GM18498 (cell line): ENCODE measurements around the gene PARD3.

Source experiments
- ATAC-seq: cut with Tn5 transposase; IDR thresholded peaks from one replicate; pipeline ENCODE4 v1.9.1; 2021; ENCODE audit warnings: mild to moderate bottlenecking, moderate library complexity; ENCODE audit not compliant: unreplicated experiment

Gene PARD3

DNA sequence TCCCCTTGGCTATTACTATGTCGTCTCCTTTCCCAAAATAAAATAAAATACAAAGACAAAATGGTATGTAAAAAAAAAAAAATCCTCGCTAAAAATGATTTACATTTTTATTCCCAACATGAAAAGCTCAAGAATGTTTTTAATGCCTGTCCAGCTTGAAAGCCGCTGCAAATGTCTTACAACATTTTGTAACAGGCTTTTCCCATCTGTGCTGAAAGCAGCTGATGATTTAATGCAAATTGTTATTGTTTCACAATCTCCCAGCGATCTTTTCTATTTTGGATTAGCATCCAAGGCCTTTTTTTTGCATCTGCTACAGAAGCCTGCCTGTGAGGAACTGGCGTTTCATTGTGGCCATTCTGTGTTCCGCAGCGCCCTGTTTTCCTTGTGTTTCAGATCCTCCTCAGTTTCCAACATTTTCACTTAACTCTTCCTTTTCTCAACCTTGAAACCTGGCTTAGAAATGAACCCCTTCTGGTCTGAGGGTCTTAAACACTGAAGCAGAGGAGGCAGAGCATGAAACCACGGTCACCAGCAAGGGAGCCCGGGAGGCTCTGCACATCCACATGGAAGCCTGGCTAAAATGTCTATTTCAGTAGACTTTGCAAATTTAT lies 712.1 kb downstream of the PARD3 start:
- no peak for ATAC-seq

DNA sequence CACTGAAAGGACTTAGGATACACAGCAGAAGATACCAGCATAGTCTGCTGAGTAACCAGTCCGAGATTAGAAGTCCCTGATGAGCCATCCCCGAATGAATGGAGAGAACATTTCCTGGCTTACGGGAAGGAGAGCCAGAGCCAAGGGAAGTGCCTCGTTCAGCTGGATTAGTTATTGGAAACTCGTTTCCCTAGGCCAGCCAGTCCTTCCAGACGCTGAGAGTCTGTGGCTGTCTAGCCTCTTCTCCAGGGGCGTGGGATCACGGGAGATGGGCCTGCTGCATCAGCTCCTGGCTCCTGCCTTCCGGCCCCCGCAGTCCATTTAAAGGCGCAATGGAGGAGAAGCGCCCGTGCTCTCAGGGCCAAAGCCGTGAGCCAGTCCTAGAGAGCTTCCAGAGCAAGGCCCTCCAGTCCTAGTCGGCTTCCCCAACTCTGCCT lies 712.8 kb downstream of the PARD3 start:
- ATAC-seq, result no peak

DNA sequence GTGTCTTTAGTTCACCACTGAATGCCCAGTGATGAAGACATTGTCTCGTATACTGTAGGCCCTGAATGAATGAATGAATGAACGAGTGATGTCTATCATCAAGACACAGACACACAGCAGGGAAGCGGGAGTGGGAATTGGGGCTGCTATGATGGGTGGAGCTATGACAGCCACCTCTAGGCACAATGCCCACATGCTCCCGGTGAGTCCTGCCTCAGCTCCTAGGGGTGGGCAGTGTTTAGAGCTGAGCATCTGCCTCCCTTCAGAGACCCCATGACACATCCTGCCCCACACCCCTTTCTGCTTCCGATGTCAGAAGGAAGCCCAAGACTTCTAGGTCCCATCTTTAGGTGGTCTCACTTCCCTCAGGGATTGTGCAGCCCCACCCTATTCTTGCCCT lies 714.1 kb downstream of the PARD3 start:
- no peak for ATAC-seq

DNA sequence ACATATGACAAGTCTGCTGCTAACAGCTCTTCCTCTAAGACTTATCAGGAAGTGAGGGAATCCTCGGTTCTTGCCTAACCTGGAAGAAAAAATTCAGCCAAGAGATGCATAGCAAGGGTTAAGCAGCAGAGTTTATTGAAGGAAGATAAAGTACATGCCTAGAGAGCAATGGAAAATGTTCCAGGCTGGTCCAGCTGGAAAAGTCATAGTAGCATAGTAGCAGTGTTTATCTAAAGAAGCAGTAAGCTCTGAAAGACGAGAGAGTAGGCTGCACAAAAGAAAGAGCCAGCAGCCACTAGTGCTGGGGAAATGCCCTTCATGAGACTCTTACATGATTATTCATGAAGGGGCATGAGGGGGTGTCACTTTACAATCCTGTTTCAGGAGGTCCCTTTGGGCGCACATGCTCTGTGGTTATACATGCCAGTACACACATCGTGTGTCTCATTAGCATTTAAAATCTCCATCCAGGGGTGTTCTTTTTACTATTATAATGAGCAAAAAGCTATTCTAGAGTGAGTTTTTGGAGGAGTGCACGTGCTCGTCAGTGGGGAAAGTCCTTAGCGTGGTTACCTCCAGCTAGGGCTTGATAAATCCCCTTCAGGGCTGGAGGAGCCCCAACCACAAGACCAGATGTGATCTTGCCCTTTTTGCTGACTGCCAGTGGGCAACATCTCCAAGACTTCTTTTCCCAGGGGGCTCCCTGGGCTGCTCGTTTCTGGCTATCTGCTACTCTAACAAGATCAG lies 716.1 kb downstream of the PARD3 start:
- ATAC-seq, result no peak

GRCh38 chr10:34097682-34098081 lies 717.4 kb downstream of the PARD3 start:
- ATAC-seq, result no peak

DNA sequence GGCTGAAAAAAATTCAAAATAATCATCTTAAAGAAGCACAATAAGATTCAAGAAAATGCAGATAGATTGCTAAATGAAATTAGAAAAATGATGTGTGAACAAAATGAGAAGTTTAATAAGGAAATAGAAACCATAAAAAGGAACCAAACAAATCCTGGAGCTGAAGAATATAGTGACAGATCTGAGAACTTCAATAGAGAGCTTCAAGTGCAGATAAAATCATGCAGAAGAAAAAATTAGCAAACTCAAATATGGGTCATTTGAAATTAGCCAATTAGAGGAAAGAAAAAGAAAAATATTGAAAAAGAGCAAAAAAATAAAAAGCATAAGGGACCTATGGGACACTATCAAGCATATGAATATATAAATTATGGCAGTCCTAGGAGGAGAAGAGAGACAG lies 720.1 kb downstream of the PARD3 start:
- ATAC-seq, result no peak

GRCh38 chr10:34094146-34094696 lies 720.9 kb downstream of the PARD3 start:
- ATAC-seq, result no peak

DNA sequence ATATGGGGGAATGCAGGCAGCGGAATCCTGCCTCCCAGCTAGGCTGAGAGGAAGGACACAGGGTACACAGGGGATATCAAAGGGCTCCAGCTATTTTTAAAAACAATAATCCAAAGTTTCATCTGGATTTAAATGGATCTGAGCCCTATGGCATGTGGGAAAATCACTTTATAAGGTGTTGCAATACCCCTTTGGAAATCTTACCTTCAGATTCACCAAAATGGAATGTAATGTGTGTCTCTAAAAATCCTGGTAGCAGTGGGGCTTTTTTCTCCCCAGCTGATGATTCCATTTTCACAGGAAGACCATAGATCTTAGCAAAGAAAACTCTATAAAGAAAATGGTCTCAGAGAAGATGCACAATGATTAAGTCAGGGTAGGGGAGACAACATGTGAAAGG lies 722.2 kb downstream of the PARD3 start:
- no peak for ATAC-seq

GRCh38 chr10:34091635-34092195 lies 723.4 kb downstream of the PARD3 start:
- no peak for ATAC-seq

GRCh38 chr10:34089253-34089652 lies 725.8 kb downstream of the PARD3 start:
- no peak for ATAC-seq

GRCh38 chr10:34088208-34088794 lies 726.8 kb downstream of the PARD3 start:
- no peak for ATAC-seq

GRCh38 chr10:34087095-34087418 lies 728.0 kb downstream of the PARD3 start:
- ATAC-seq, result no peak

GRCh38 chr10:34083567-34083966 lies 731.5 kb downstream of the PARD3 start:
- ATAC-seq, result no peak

DNA sequence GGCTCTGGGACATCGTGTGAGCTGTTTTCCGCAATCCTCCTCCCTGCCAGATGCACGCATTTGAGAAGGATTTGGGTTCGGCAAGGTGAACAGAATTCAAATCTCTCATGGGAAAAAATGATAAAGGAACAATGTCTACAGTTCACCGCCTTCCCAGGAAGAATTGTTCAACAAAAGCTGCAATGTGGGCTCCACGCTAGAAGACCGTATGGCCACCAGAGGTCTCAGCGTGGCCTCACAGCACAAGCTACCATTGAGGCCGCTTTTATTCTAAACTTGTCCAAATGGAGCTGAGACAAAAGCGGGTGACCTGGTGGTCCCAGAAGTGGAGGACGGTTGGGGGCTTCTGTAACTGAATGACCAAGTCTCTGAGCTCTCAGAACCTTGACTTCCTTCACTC lies 733.1 kb downstream of the PARD3 start:
- no peak for ATAC-seq

DNA sequence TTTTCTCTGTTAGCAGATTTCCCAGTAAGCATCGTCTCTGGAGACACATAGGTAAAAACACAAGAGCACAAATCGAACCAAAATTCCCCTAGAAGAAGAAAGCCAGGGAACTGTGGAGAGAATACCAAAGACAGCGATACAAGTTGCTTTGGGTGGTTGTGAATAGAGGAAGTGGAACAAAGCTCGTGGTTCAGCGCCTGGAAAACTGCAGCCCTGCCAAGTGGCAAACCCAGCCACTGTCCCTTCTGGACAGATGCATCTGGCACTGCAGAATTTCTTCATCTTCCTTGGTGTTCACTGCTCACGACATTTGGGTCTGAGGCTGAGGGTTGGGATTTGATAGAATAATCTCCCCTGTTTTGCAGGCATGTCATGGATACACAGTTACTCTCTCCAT lies 733.8 kb downstream of the PARD3 start:
- ATAC-seq, result no peak

DNA sequence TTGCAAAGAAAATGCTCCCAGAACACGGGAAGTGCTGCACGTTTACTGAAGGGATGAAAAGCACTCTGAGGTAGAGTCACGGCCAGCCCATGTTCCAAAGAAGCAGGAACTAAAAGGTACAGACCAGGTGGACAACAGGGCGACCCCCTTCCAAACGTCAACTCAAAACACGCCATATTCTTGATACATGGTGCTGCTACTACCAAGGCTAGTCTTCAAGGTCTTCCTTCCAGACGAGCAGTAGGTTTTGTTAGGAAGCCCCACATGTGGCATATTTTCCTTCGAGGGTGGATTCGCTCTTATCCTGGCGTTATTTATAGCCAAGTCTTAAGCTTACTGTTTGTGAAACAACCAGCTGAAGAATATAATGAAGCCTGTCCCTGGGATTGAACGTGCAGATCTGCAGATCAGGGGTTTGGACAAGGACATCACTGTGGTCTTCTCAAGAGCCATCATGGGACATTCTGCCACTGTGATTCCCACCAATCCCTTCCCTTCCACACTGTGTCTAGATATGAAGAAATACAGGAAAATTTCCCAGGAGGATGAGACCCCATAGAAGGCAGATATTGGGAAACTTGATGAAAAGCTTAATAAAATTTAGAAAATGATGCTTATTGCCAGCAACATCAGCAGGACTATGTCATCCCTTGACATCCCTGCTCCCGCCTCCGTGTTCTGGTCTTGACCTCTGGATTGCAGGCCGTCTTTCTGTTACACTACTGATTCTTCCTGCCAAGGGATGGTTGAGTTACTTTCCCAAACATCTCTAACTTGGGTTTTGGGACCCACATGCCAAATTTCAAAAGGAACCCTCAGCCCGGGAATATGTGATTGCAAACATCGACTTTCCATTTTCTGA lies 734.4 kb downstream of the PARD3 start:
- ATAC-seq, result no peak

GRCh38 chr10:34079702-34080484 lies 735.2 kb downstream of the PARD3 start:
- ATAC-seq, result no peak

- ATAC-seq, result no peak
These were observed 736.2 kb downstream of the PARD3 start for GRCh38 chr10:34078745-34079470.

GRCh38 chr10:34078017-34078744 lies 736.9 kb downstream of the PARD3 start:
- ATAC-seq, result no peak
